H9 (cell line): ENCODE data around the gene KRT1. TPM values are rescaled to one million over a fixed set of nuclear protein-coding genes. Genes with fewer than 3 reads are reported as not detected.

Source experiments
- DNase-seq: peaks from one replicate; pipeline ENCODE4 v3.0.0-alpha.2; 2017
- H2AFZ ChIP-seq: one replicate; pipeline ENCODE4 v1.6.1; 2013; ENCODE audit warnings: mild to moderate bottlenecking, low read length, control low read depth, moderate library complexity
- H2AK5ac ChIP-seq: 2 replicates; pipeline ENCODE4 v1.6.1; 2013; ENCODE audit warnings: low read length, control low read depth, mixed read lengths; ENCODE audit not compliant: insufficient read length
- H2BK120ac ChIP-seq: one replicate; pipeline ENCODE4 v1.6.1; 2013; ENCODE audit warnings: low read depth, mild to moderate bottlenecking, low read length, control low read depth, inconsistent platforms; ENCODE audit not compliant: poor library complexity, severe bottlenecking
- H2BK12ac ChIP-seq: 2 replicates; pipeline ENCODE4 v1.6.1; 2013; ENCODE audit warnings: low read length, control low read depth, mixed read lengths, low read depth; ENCODE audit not compliant: insufficient read length
- H2BK15ac ChIP-seq: 2 replicates; pipeline ENCODE4 v1.6.1; 2013; ENCODE audit warnings: low read depth, low read length, control low read depth
- H2BK20ac ChIP-seq: one replicate; pipeline ENCODE4 v1.6.1; 2013; ENCODE audit warnings: low read depth, mild to moderate bottlenecking, low read length, control low read depth, inconsistent platforms; ENCODE audit not compliant: poor library complexity, severe bottlenecking
- H2BK5ac ChIP-seq: 2 replicates; pipeline ENCODE4 v1.6.1; 2013; ENCODE audit warnings: low read length, control low read depth, mixed read lengths; ENCODE audit not compliant: insufficient read length
- H3K14ac ChIP-seq: 2 replicates; pipeline ENCODE4 v1.6.1; 2013; ENCODE audit warnings: low read length, control low read depth; ENCODE audit not compliant: insufficient read depth
- H3K18ac ChIP-seq: 2 replicates; pipeline ENCODE4 v1.6.1; 2013; ENCODE audit warnings: low read depth, mild to moderate bottlenecking, mixed read lengths, low read length, control low read depth; ENCODE audit not compliant: insufficient read length
- H3K23ac ChIP-seq: 2 replicates; pipeline ENCODE4 v1.6.1; 2013; ENCODE audit warnings: low read length, control low read depth, mixed read lengths, low read depth; ENCODE audit not compliant: insufficient read length
- H3K23me2 ChIP-seq: 2 replicates; pipeline ENCODE4 v1.6.1; 2013; ENCODE audit warnings: low read depth, mild to moderate bottlenecking, mixed read lengths, low read length, control low read depth; ENCODE audit not compliant: insufficient read length, poor library complexity, severe bottlenecking
- H3K27ac ChIP-seq: 2 replicates; pipeline ENCODE4 v1.5.1; 2013; ENCODE audit warnings: low read length, control low read depth, mixed read lengths, low read depth; ENCODE audit not compliant: insufficient read length
- H3K27me3 ChIP-seq: 2 replicates; pipeline ENCODE4 v1.6.1; 2013; ENCODE audit warnings: low read length, control low read depth, inconsistent platforms; ENCODE audit not compliant: insufficient read depth
- H3K4ac ChIP-seq: 2 replicates; pipeline ENCODE4 v1.6.1; 2013; ENCODE audit warnings: low read depth, mild to moderate bottlenecking, control low read depth, inconsistent platforms, low read length, moderate library complexity
- H3K4me1 ChIP-seq: 2 replicates; pipeline ENCODE4 v1.6.1; 2013; ENCODE audit warnings: low read length, control low read depth, inconsistent platforms; ENCODE audit not compliant: insufficient read depth
- H3K4me2 ChIP-seq: 2 replicates; pipeline ENCODE4 v1.6.1; 2013; ENCODE audit warnings: low read length, control low read depth, mixed read lengths; ENCODE audit not compliant: insufficient read length, insufficient read depth
- H3K56ac ChIP-seq: 2 replicates; pipeline ENCODE4 v1.6.1; 2013; ENCODE audit warnings: low read depth, mild to moderate bottlenecking, mixed read lengths, low read length, control low read depth; ENCODE audit not compliant: insufficient read length
- H3K79me1 ChIP-seq: 2 replicates; pipeline ENCODE4 v1.6.1; 2013; ENCODE audit warnings: low read depth, mild to moderate bottlenecking, moderate library complexity, low read length, control low read depth, inconsistent platforms; ENCODE audit not compliant: insufficient read depth, poor library complexity, severe bottlenecking
- H3K79me2 ChIP-seq: 2 replicates; pipeline ENCODE4 v1.6.1; 2013; ENCODE audit warnings: low read length, control low read depth, inconsistent platforms; ENCODE audit not compliant: insufficient read depth
- H3K9ac ChIP-seq: 2 replicates; pipeline ENCODE4 v1.6.1; 2013; ENCODE audit warnings: low read length, control low read depth, mixed read lengths; ENCODE audit not compliant: insufficient read length; ENCODE audit errors: extremely low read depth
- H3K9me3 ChIP-seq: one replicate; pipeline ENCODE4 v1.6.1; 2013; ENCODE audit warnings: low read depth, low read length, inconsistent platforms; ENCODE audit not compliant: control insufficient read depth
- H3T11ph ChIP-seq: one replicate; pipeline ENCODE4 v1.6.1; 2013; ENCODE audit warnings: mild to moderate bottlenecking, low read length, control low read depth, inconsistent platforms
- H4K20me1 ChIP-seq: one replicate; pipeline ENCODE4 v1.6.1; 2013; ENCODE audit not compliant: control insufficient read depth, insufficient read length, insufficient read depth
- H4K5ac ChIP-seq: 2 replicates; pipeline ENCODE4 v1.6.1; 2013; ENCODE audit warnings: low read depth, mild to moderate bottlenecking, mixed read lengths, low read length, control low read depth; ENCODE audit not compliant: insufficient read length
- H4K8ac ChIP-seq: replicated peaks from 2 replicates; pipeline ENCODE4 v1.6.1; 2013; ENCODE audit warnings: low read length, control low read depth, mixed read lengths, low read depth; ENCODE audit not compliant: insufficient read length
- H4K91ac ChIP-seq: 2 replicates; pipeline ENCODE4 v1.6.1; 2013; ENCODE audit warnings: low read depth, mild to moderate bottlenecking, moderate library complexity, mixed read lengths, low read length, control low read depth; ENCODE audit not compliant: insufficient read length
- H3K27ac Mint-ChIP-seq, 3 experiments: 2 replicates in 2 of 3; 3 replicates in 1 of 3; pipeline ENCODE4 v1.8.0; 2020 to 2021; ENCODE audit warnings: mixed read lengths in 3 of 3, mild to moderate bottlenecking in 1 of 3, moderate library complexity in 1 of 3
- H3K27me3 Mint-ChIP-seq: 2 replicates; pipeline ENCODE4 v1.8.0; 2021; ENCODE audit warnings: low read depth, mild to moderate bottlenecking, moderate library complexity, mixed read lengths
- H3K36me3 Mint-ChIP-seq, 3 experiments: 2 replicates in 2 of 3; 3 replicates in 1 of 3; pipeline ENCODE4 v1.8.0; 2020 to 2021; ENCODE audit warnings: low read depth in 3 of 3, mixed read lengths in 3 of 3; ENCODE audit not compliant: insufficient read depth in 1 of 3
- H3K4me1 Mint-ChIP-seq, 2 experiments: 2 replicates each; pipeline ENCODE4 v1.8.0; 2020; ENCODE audit warnings: mixed read lengths in 2 of 2
- H3K4me3 Mint-ChIP-seq, 2 experiments: 2 replicates in 1 of 2; 3 replicates in 1 of 2; pipeline ENCODE4 v1.8.0; 2020 to 2021; ENCODE audit warnings: mild to moderate bottlenecking in 2 of 2, mixed read lengths in 2 of 2, moderate library complexity in 1 of 2
- H3K9me3 Mint-ChIP-seq, 2 experiments: 2 replicates in 1 of 2; 3 replicates in 1 of 2; pipeline ENCODE4 v1.8.0; 2020; ENCODE audit warnings: mild to moderate bottlenecking in 2 of 2, mixed read lengths in 2 of 2, moderate library complexity in 1 of 2
- CTCF ChIP-seq: fragments of 200-600 bp; sonication (generic); conservative IDR thresholded peaks from 3 replicates; pipeline ENCODE4 v1.8.0; 2021; ENCODE audit warnings: antibody characterized with exemption, mild to moderate bottlenecking
- WGBS: extraction: QIAGEN DNeasy Blood & Tissue Kit; methylation state at CpG from one replicate; pipeline ENCODE4 v1.1.7; 2013; ENCODE audit warnings: missing lambda C conversion rate, low lambda C conversion rate, mixed read lengths; ENCODE audit not compliant: insufficient read length; ENCODE audit errors: extremely low coverage; 5-methylcytosine and 5-hydroxymethylcytosine counted together
- total RNA-seq: library from RNA; stranded (reverse); gene quantifications from 2 replicates; pipeline ENCODE4 v1.2.1, GENCODE V29; 2021

Gene KRT1
- total RNA-seq, 1 experiment from 2014 or later, result not detected

GRCh38 chr12:52660934-52661499 lies 19.2 kb downstream of the KRT1 start:
- Mint-ChIP-seq H3K4me3 (no peak overlapping the region), H3K4me1 (peaks cover 0 to 4% of the 10 kb centered on the region in 2 experiments; a peak in 2 of 4 replicates), H3K27ac (no peak overlapping the region), H3K27me3 (peaks cover 20% of the 10 kb centered on the region), H3K9me3 (no peaks in the 10 kb centered on the region), H3K36me3 (no peaks in the 10 kb centered on the region)
- H3K18ac ChIP-seq, result no peak overlapping the region
- no peak overlapping the region for H3K27ac ChIP-seq
- no peak overlapping the region for H4K5ac ChIP-seq
- H3K79me1 ChIP-seq, result no peaks in the 10 kb centered on the region
- no peak overlapping the region for H2BK12ac ChIP-seq
- no peak overlapping the region for H2BK5ac ChIP-seq
- no peak overlapping the region for H2AK5ac ChIP-seq
- H2BK20ac ChIP-seq, result no peak overlapping the region
- no peak overlapping the region for H2BK120ac ChIP-seq
- no CpG with 5 or more reads among the region's 3 CpGs for WGBS
- H3K4ac ChIP-seq, result no peak overlapping the region
- H2AFZ ChIP-seq, result no peak overlapping the region
- no peak overlapping the region for H3K23ac ChIP-seq
- H4K20me1 ChIP-seq, result peaks cover 2% of the 10 kb centered on the region
- no peak for DNase-seq
- H3K4me1 ChIP-seq, result no peaks in the 10 kb centered on the region
- H4K8ac ChIP-seq, result no peak overlapping the region
- H3K4me2 ChIP-seq, result no peak overlapping the region
- no peak for TF ChIP-seq CTCF
- no peak overlapping the region for H4K91ac ChIP-seq
- no peaks in the 10 kb centered on the region for H3K79me2 ChIP-seq
- H3T11ph ChIP-seq, result no peak overlapping the region
- H3K9ac ChIP-seq, result no peak overlapping the region
- H2BK15ac ChIP-seq, result no peak overlapping the region
- H3K27me3 ChIP-seq, result no peaks in the 10 kb centered on the region
- H3K23me2 ChIP-seq, result no peaks in the 10 kb centered on the region
- no peaks in the 10 kb centered on the region for H3K9me3 ChIP-seq
- H3K14ac ChIP-seq, result no peak overlapping the region
- no peak overlapping the region for H3K56ac ChIP-seq
